ENCODE measurements around the gene SFN. TPM values are rescaled to one million over a fixed set of nuclear protein-coding genes. Genes with fewer than 3 reads are reported as not detected.

The SFN gene
- total RNA-seq, 1 donor from 2014 or later, result 14.5 TPM

- no peak overlapping the region for H3K4me3 Mint-ChIP-seq (ENCODE audit: unreplicated experiment)
- no peak overlapping the region for H3K4me3 ChIP-seq (ENCODE audit: insufficient read depth, low read depth, low read length)
- no peaks in the 10 kb centered on the region for H4K20me1 ChIP-seq (ENCODE audit: insufficient read depth, low read length)
- peaks cover 4% of the 10 kb centered on the region for H3K27me3 Mint-ChIP-seq (ENCODE audit: low read depth, unreplicated experiment)
- no peak overlapping the region for H3K27ac ChIP-seq (ENCODE audit: low read depth, low read length)
- no peak overlapping the region for H3K27ac Mint-ChIP-seq (ENCODE audit: unreplicated experiment)
- H2AFZ ChIP-seq (ENCODE audit: low read depth, low read length), result no peak overlapping the region
- no peaks in the 10 kb centered on the region for H3K27me3 ChIP-seq (ENCODE audit: insufficient read depth, low read length)
- no peak for DNase-seq (ENCODE audit: low read depth)
- H3K4me2 ChIP-seq (ENCODE audit: low read length), result no peak overlapping the region
- TF ChIP-seq EZH2 (IDR thresholded peaks at IDR 0.05; ENCODE audit: insufficient read depth, low read length), result no peak
- no peak for TF ChIP-seq CTCF (IDR thresholded peaks at IDR 0.05; ENCODE audit: insufficient read depth, low read depth, low read length)
- H3K79me2 ChIP-seq (ENCODE audit: insufficient read depth, low read length), result no peaks in the 10 kb centered on the region
- H3K4me1 Mint-ChIP-seq (ENCODE audit: low read depth, unreplicated experiment), result no peaks in the 10 kb centered on the region
- peaks cover 3% of the 10 kb centered on the region for H3K36me3 Mint-ChIP-seq (ENCODE audit: low read depth, unreplicated experiment)
- no peak overlapping the region for H3K9ac ChIP-seq (ENCODE audit: low read length)
- H3K9me3 ChIP-seq (ENCODE audit: insufficient read depth, low read depth, low read length), result no peaks in the 10 kb centered on the region
- H3K36me3 ChIP-seq (ENCODE audit: insufficient read depth, low read length), result no peaks in the 10 kb centered on the region
- no peak for FAIRE-seq
- no peaks in the 10 kb centered on the region for H3K4me1 ChIP-seq (ENCODE audit: insufficient read depth, low read length)
- peaks cover 8% of the 10 kb centered on the region for H3K9me3 Mint-ChIP-seq (ENCODE audit: unreplicated experiment)
Measured at GRCh38 chr1:26814893-26815292, 48.1 kb upstream of the SFN start.

GRCh38 chr1:26820784-26821269, 42.1 kb upstream of the SFN start:
- H2AFZ ChIP-seq (ENCODE audit: low read depth, low read length), result no peak overlapping the region
- Mint-ChIP-seq H3K36me3 (ENCODE audit: low read depth, unreplicated experiment) (peaks cover 3% of the 10 kb centered on the region), H3K9me3 (ENCODE audit: unreplicated experiment) (peaks cover 5% of the 10 kb centered on the region), H3K27me3 (ENCODE audit: low read depth, unreplicated experiment) (peaks cover 2% of the 10 kb centered on the region), H3K4me1 (ENCODE audit: low read depth, unreplicated experiment) (peaks cover 9% of the 10 kb centered on the region), H3K4me3 (ENCODE audit: unreplicated experiment) (no peak overlapping the region), H3K27ac (ENCODE audit: unreplicated experiment) (no peak overlapping the region)
- no peaks in the 10 kb centered on the region for H3K27me3 ChIP-seq (ENCODE audit: insufficient read depth, low read length)
- no peaks in the 10 kb centered on the region for H3K79me2 ChIP-seq (ENCODE audit: insufficient read depth, low read length)
- H4K20me1 ChIP-seq (ENCODE audit: insufficient read depth, low read length), result no peaks in the 10 kb centered on the region
- TF ChIP-seq EZH2 (IDR thresholded peaks at IDR 0.05; ENCODE audit: insufficient read depth, low read length) (no peak), CTCF (IDR thresholded peaks at IDR 0.05; ENCODE audit: insufficient read depth, low read depth, low read length) (no peak)
- FAIRE-seq (no peak), DNase-seq (ENCODE audit: low read depth) (no peak)
- no peaks in the 10 kb centered on the region for H3K9me3 ChIP-seq (ENCODE audit: insufficient read depth, low read depth, low read length)
- no peak overlapping the region for H3K9ac ChIP-seq (ENCODE audit: low read length)
- H3K27ac ChIP-seq (ENCODE audit: low read depth, low read length), result no peak overlapping the region
- H3K4me3 ChIP-seq (ENCODE audit: insufficient read depth, low read depth, low read length), result no peak overlapping the region
- no peak overlapping the region for H3K4me2 ChIP-seq (ENCODE audit: low read length)
- no peaks in the 10 kb centered on the region for H3K36me3 ChIP-seq (ENCODE audit: insufficient read depth, low read length)
- peaks cover under 1% of the 10 kb centered on the region for H3K4me1 ChIP-seq (ENCODE audit: insufficient read depth, low read length)

- DNase-seq (ENCODE audit: low read depth), result no peak
Measured at GRCh38 chr1:26822737-26823395, 40.1 kb upstream of the SFN start.

More at GRCh38 chr1:26822737-26823395, 40.1 kb upstream of the SFN start:
- H3K36me3 Mint-ChIP-seq (ENCODE audit: low read depth, unreplicated experiment), result peaks cover 3% of the 10 kb centered on the region
- peaks cover 4% of the 10 kb centered on the region for H3K9me3 Mint-ChIP-seq (ENCODE audit: unreplicated experiment)
- Histone ChIP-seq H3K4me1 (ENCODE audit: insufficient read depth, low read length) (peaks cover 6% of the 10 kb centered on the region), H3K27me3 (ENCODE audit: insufficient read depth, low read length) (no peaks in the 10 kb centered on the region), H3K36me3 (ENCODE audit: insufficient read depth, low read length) (no peaks in the 10 kb centered on the region), H3K4me3 (ENCODE audit: insufficient read depth, low read depth, low read length) (no peak overlapping the region), H4K20me1 (ENCODE audit: insufficient read depth, low read length) (peaks cover 7% of the 10 kb centered on the region), H3K9ac (ENCODE audit: low read length) (no peak overlapping the region), H3K79me2 (ENCODE audit: insufficient read depth, low read length) (peaks cover 15% of the 10 kb centered on the region), H2AFZ (ENCODE audit: low read depth, low read length) (no peak overlapping the region), H3K27ac (ENCODE audit: low read depth, low read length) (no peak overlapping the region), H3K9me3 (ENCODE audit: insufficient read depth, low read depth, low read length) (no peaks in the 10 kb centered on the region), H3K4me2 (ENCODE audit: low read length) (no peak overlapping the region)
- H3K27me3 Mint-ChIP-seq (ENCODE audit: low read depth, unreplicated experiment), result peaks cover 2% of the 10 kb centered on the region
- H3K4me1 Mint-ChIP-seq (ENCODE audit: low read depth, unreplicated experiment), result peaks cover 14% of the 10 kb centered on the region
- no peak overlapping the region for H3K4me3 Mint-ChIP-seq (ENCODE audit: unreplicated experiment)
- TF ChIP-seq EZH2 (IDR thresholded peaks at IDR 0.05; ENCODE audit: insufficient read depth, low read length), result no peak
- no peak overlapping the region for H3K27ac Mint-ChIP-seq (ENCODE audit: unreplicated experiment)
- no peak for FAIRE-seq
